Mesenchymal stem cell (in vitro differentiated cells and primary cell): ENCODE data around the gene FOXL3. TPM values are rescaled to one million over a fixed set of nuclear protein-coding genes. Genes with fewer than 3 reads are reported as not detected.
"Not testable (repeated sequence)": the region's sequence is repeated elsewhere in the genome, so short reads cannot be mapped to it uniquely, and the experiment has no call there.

ENCODE experiments used
- DNase-seq: peaks from one replicate; pipeline ENCODE4 v3.0.0-alpha.2; 2013
- H2AFZ ChIP-seq: one replicate; pipeline ENCODE4 v1.6.1; 2013; ENCODE audit warnings: low read depth, mild to moderate bottlenecking, control low read depth, inconsistent platforms, low read length, moderate library complexity
- H2AK5ac ChIP-seq: 2 replicates; pipeline ENCODE4 v1.6.1; 2013; ENCODE audit warnings: low read length, moderate library complexity, mild to moderate bottlenecking, inconsistent platforms; ENCODE audit not compliant: severe bottlenecking
- H2BK120ac ChIP-seq: one replicate; pipeline ENCODE4 v1.6.1; 2013; ENCODE audit warnings: low read depth, mild to moderate bottlenecking, inconsistent platforms, low read length, moderate library complexity
- H2BK12ac ChIP-seq, 2 experiments: one replicate each; pipeline ENCODE4 v1.6.1; 2013; ENCODE audit warnings: inconsistent platforms in 2 of 2, low read length in 2 of 2, mild to moderate bottlenecking in 2 of 2, moderate library complexity in 2 of 2, control low read depth in 1 of 2
- H2BK15ac ChIP-seq: one replicate; pipeline ENCODE4 v1.6.1; 2013; ENCODE audit warnings: mild to moderate bottlenecking, low read depth, inconsistent platforms; ENCODE audit not compliant: poor library complexity, severe bottlenecking
- H2BK5ac ChIP-seq: 2 replicates; pipeline ENCODE4 v1.6.1; 2013; ENCODE audit warnings: low read depth, mild to moderate bottlenecking, low read length, control low read depth, inconsistent platforms; ENCODE audit not compliant: poor library complexity, severe bottlenecking
- H3K14ac ChIP-seq, 2 experiments: one replicate each; pipeline ENCODE4 v1.6.1; 2013; ENCODE audit warnings: inconsistent platforms in 2 of 2, low read length in 2 of 2, control low read depth in 1 of 2, mild to moderate bottlenecking in 1 of 2, moderate library complexity in 1 of 2
- H3K18ac ChIP-seq, 2 experiments: one replicate each; pipeline ENCODE4 v1.6.1; 2013; ENCODE audit warnings: inconsistent platforms in 2 of 2, low read length in 2 of 2, control low read depth in 1 of 2, low read depth in 1 of 2, mild to moderate bottlenecking in 1 of 2
- H3K23ac ChIP-seq, 2 experiments: one replicate each; pipeline ENCODE4 v1.6.1; 2013; ENCODE audit warnings: inconsistent platforms in 2 of 2, low read length in 2 of 2, mild to moderate bottlenecking in 2 of 2, moderate library complexity in 2 of 2, control low read depth in 1 of 2
- H3K27ac ChIP-seq: 2 replicates; pipeline ENCODE4 v1.5.1; 2013; ENCODE audit warnings: mild to moderate bottlenecking, moderate library complexity, low read length, control low read depth, inconsistent platforms; ENCODE audit not compliant: poor library complexity, severe bottlenecking
- H3K27me3 ChIP-seq, 2 experiments: 2 replicates each; pipeline versions ENCODE4 v1.6.1 to v1.7.0; 2013; ENCODE audit warnings: low read length in 2 of 2, mild to moderate bottlenecking in 2 of 2, moderate library complexity in 2 of 2, control low read depth in 1 of 2, inconsistent platforms in 1 of 2; ENCODE audit not compliant: control insufficient read depth in 1 of 2, insufficient read depth in 1 of 2
- H3K36me3 ChIP-seq, 2 experiments: 2 replicates each; pipeline versions ENCODE4 v1.6.1 to v1.7.0; 2013; ENCODE audit warnings: low read length in 2 of 2, control low read depth in 1 of 2, inconsistent platforms in 1 of 2, low read depth in 1 of 2, mild to moderate bottlenecking in 1 of 2; ENCODE audit not compliant: insufficient read depth in 2 of 2, control insufficient read depth in 1 of 2
- H3K4ac ChIP-seq, 2 experiments: one replicate each; pipeline ENCODE4 v1.6.1; 2013; ENCODE audit warnings: inconsistent platforms in 2 of 2, low read length in 2 of 2, mild to moderate bottlenecking in 2 of 2, moderate library complexity in 2 of 2, control low read depth in 1 of 2, low read depth in 1 of 2
- H3K4me1 ChIP-seq: 2 replicates; pipeline ENCODE4 v1.6.1; 2013; ENCODE audit warnings: low read depth, low read length, control low read depth; ENCODE audit not compliant: control insufficient read depth, insufficient read depth
- H3K4me2 ChIP-seq: 2 replicates; pipeline ENCODE4 v1.6.1; 2013; ENCODE audit warnings: low read length, mild to moderate bottlenecking, inconsistent platforms; ENCODE audit not compliant: poor library complexity, severe bottlenecking
- H3K4me3 ChIP-seq, 2 experiments: 2 replicates each; pipeline versions ENCODE4 v1.5.1 to v1.7.0; 2013; ENCODE audit warnings: low read length in 2 of 2, mild to moderate bottlenecking in 2 of 2, control low read depth in 1 of 2, low read depth in 1 of 2; ENCODE audit not compliant: insufficient read depth in 1 of 2
- H3K79me1 ChIP-seq: replicated peaks from 2 replicates; pipeline ENCODE4 v1.6.1; 2013; ENCODE audit warnings: mild to moderate bottlenecking, control low read depth, low read length, inconsistent platforms; ENCODE audit not compliant: poor library complexity, severe bottlenecking
- H3K9ac ChIP-seq: 2 replicates; pipeline ENCODE4 v1.7.0; 2013; ENCODE audit warnings: mild to moderate bottlenecking, low read length, moderate library complexity
- H3K9me3 ChIP-seq: 2 replicates; pipeline ENCODE4 v1.7.0; 2013; ENCODE audit warnings: mild to moderate bottlenecking, low read length; ENCODE audit not compliant: control insufficient read depth
- H4K8ac ChIP-seq: one replicate; pipeline ENCODE4 v1.6.1; 2013; ENCODE audit warnings: inconsistent platforms, mild to moderate bottlenecking, low read length, moderate library complexity
- H4K91ac ChIP-seq: one replicate; pipeline ENCODE4 v1.6.1; 2013; ENCODE audit warnings: mild to moderate bottlenecking, low read length, inconsistent platforms
- WGBS: methylation state at CpG from one replicate; pipeline ENCODE4 v1.1.7; 2013; ENCODE audit warnings: mixed read lengths; 5-methylcytosine and 5-hydroxymethylcytosine counted together
- polyA plus RNA-seq, 2 experiments: library from polyadenylated mRNA; stranded (reverse); fragments of 200-250 nt; gene quantifications; one replicate each; pipeline ENCODE4 v1.2.3, GENCODE V29; 2013

FOXL3 gene
- polyA plus RNA-seq (2013, experiment 1 of 2) = not detected
- polyA plus RNA-seq (2013, experiment 2 of 2) = not detected

GRCh38 chr7:289756-290553 lies at the start of gene FOXL3:
FOXL3 (plus strand) TSS chr7:290170; CDS start chr7:290170, 0 bp downstream.
- 64% methylated on average over 53 of the region's 79 CpGs for WGBS
- Histone ChIP-seq H2BK12ac (no peak within 1 kb of the TSS), H3K79me1 (no peaks in the 10 kb centered on the region), H3K9ac (no peak within 1 kb of the TSS), H3K27me3 (peaks cover 76 to 91% of the 10 kb centered on the region in 2 experiments), H2BK120ac (no peak within 1 kb of the TSS), H2AK5ac (no peak within 1 kb of the TSS), H3K4ac (no peak within 1 kb of the TSS), H4K91ac (no peak within 1 kb of the TSS), H2BK5ac (no peak within 1 kb of the TSS), H3K36me3 (no peaks in the 10 kb centered on the region), H3K14ac (no peak within 1 kb of the TSS), H3K9me3 (no peaks in the 10 kb centered on the region), H4K8ac (no peak within 1 kb of the TSS), H3K18ac (no peak within 1 kb of the TSS), H2BK15ac (no peak within 1 kb of the TSS), H3K4me3 (peak within 1 kb of the TSS in 1 of 2 experiments; percentile 31), H3K4me2 (no peak within 1 kb of the TSS), H3K23ac (no peak within 1 kb of the TSS), H2AFZ (no peak within 1 kb of the TSS), H3K4me1 (peaks cover 2% of the 10 kb centered on the region), H3K27ac (no peak within 1 kb of the TSS)
- DNase-seq = no peak

DNA sequence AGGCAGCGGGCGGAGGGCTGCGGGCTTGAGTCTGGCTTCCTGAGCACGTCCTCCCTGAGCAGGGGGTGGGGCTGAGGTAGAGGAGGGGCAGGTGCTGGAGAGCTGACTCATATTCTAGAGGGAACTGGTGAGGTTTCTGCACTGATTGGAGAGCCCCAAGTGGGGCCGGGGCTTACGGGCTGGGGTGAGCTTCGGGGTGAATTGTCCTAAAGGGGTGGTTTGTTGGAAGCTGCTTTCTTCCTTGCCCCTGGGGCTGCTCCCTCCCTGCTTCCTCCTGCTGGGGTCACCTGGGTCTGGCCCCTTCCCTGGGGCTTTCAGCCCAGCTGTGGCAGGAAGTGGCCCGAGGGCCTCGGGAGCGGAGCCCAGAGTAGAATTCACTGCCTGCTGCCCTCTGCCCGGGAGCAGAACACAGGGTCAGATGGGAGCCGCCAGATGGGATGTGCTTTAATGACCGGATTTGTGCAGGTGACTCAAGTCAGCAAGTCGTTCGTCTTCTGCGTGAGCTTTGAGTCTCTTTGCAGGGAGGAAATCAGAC lies 49.0 kb upstream of the FOXL3 start:
- Histone ChIP-seq H3K4me3 (peak overlapping the region in 1 of 2 experiments; percentile 17), H3K23ac (no peak overlapping the region), H4K8ac (peak overlapping the region; percentile 14), H3K9ac (no peak overlapping the region), H3K9me3 (no peaks in the 10 kb centered on the region), H3K14ac (no peak overlapping the region), H3K4me2 (no peak overlapping the region), H2BK120ac (no peak overlapping the region), H2BK5ac (no peak overlapping the region), H2BK12ac (peak overlapping the region in 1 of 2 experiments; percentile 3), H2AFZ (no peak overlapping the region), H4K91ac (no peak overlapping the region), H3K4ac (peak overlapping the region in 1 of 2 experiments; percentile 58), H3K18ac (no peak overlapping the region), H3K79me1 (peaks cover 24% of the 10 kb centered on the region), H3K4me1 (peaks cover 14% of the 10 kb centered on the region), H3K27ac (no peak overlapping the region), H2AK5ac (no peak overlapping the region), H3K27me3 (no peaks in the 10 kb centered on the region), H3K36me3 (peaks cover 35 to 46% of the 10 kb centered on the region in 2 experiments), H2BK15ac (no peak overlapping the region)
- WGBS = 47% methylated on average over 16 of the region's 16 CpGs
- DNase-seq = peak; percentile 45

GRCh38 chr7:241513-241912 lies 48.5 kb upstream of the FOXL3 start:
- peaks cover 20% of the 10 kb centered on the region for H3K79me1 ChIP-seq
- H3K18ac ChIP-seq = no peak overlapping the region
- H4K8ac ChIP-seq = no peak overlapping the region
- H3K4ac ChIP-seq = no peak overlapping the region
- DNase-seq = no peak
- H3K27me3 ChIP-seq = no peaks in the 10 kb centered on the region
- H4K91ac ChIP-seq = no peak overlapping the region
- no peak overlapping the region for H2BK5ac ChIP-seq
- H2BK15ac ChIP-seq = no peak overlapping the region
- 94% methylated on average over 13 of the region's 13 CpGs for WGBS
- H2AFZ ChIP-seq = no peak overlapping the region
- H3K4me3 ChIP-seq = no peak overlapping the region
- peaks cover 12% of the 10 kb centered on the region for H3K4me1 ChIP-seq
- H2BK12ac ChIP-seq = no peak overlapping the region
- H3K9me3 ChIP-seq = no peaks in the 10 kb centered on the region
- H3K9ac ChIP-seq = no peak overlapping the region
- no peak overlapping the region for H2BK120ac ChIP-seq
- no peak overlapping the region for H2AK5ac ChIP-seq
- H3K23ac ChIP-seq = no peak overlapping the region
- H3K27ac ChIP-seq = no peak overlapping the region
- H3K14ac ChIP-seq = no peak overlapping the region
- peaks cover 34 to 45% of the 10 kb centered on the region in 2 experiments for H3K36me3 ChIP-seq
- no peak overlapping the region for H3K4me2 ChIP-seq

- H3K27me3 ChIP-seq, H3K4me2 ChIP-seq, DNase-seq, H3K23ac ChIP-seq, H3K27ac ChIP-seq, H3K9ac ChIP-seq, H2BK5ac ChIP-seq, H2AFZ ChIP-seq, H2AK5ac ChIP-seq, H4K8ac ChIP-seq, H3K18ac ChIP-seq, H3K9me3 ChIP-seq, H2BK120ac ChIP-seq, H3K14ac ChIP-seq, H2BK15ac ChIP-seq, H3K4me3 ChIP-seq, H4K91ac ChIP-seq, H3K4ac ChIP-seq: not testable (repeated sequence)
- peaks cover 16% of the 10 kb centered on the region for H3K79me1 ChIP-seq
- peaks cover 42 to 48% of the 10 kb centered on the region in 2 experiments for H3K36me3 ChIP-seq
- peak overlapping the region in 1 of 2 experiments; percentile 57 for H2BK12ac ChIP-seq
- peaks cover 12% of the 10 kb centered on the region for H3K4me1 ChIP-seq
- 92% methylated on average over 1 of the region's 21 CpGs for WGBS
These were observed 47.0 kb upstream of the FOXL3 start for GRCh38 chr7:242826-243579.
